Peyer's patch (tissue), 4 donors: ENCODE results near the gene TPBGL.

Source experiments
- CTCF ChIP-seq, 6 experiments: fragments of 450-650 bp in 4 of 6; fragments of 200-600 bp in 2 of 6; sonication (generic) in 1 of 6; IDR thresholded peaks; one replicate each; pipeline ENCODE4 v1.5.1; 2017 to 2019; ENCODE audit warnings: antibody characterized with exemption in 6 of 6, mild to moderate bottlenecking in 3 of 6, moderate library complexity in 1 of 6
- POLR2A ChIP-seq, 2 donors: fragments of 450-650 bp; IDR thresholded peaks; one replicate each; pipeline ENCODE4 v1.5.1; 2017; ENCODE audit warnings: antibody characterized with exemption in 2 of 2, mild to moderate bottlenecking in 2 of 2, moderate library complexity in 2 of 2

GRCh38 chr11:75202195-75202594, 38.4 kb upstream of the TPBGL start:
- TF ChIP-seq CTCF (IDR thresholded peaks at IDR 0.05), result no peak
- TF ChIP-seq POLR2A (IDR thresholded peaks at IDR 0.05), result no peak
